Lung microvascular endothelial cell (primary cell): ENCODE results near the gene GCDH. TPM values are rescaled to one million over a fixed set of nuclear protein-coding genes. Genes with fewer than 3 reads are reported as not detected.
"Not testable (repeated sequence)": the region's sequence is repeated elsewhere in the genome, so short reads cannot be mapped to it uniquely, and the experiment has no call there.

Source experiments
- DNase-seq, 2 donors: peaks; one replicate each; pipeline versions ENCODE4 v3.0.0 to v3.0.0-alpha.2; 2010; ENCODE audit warnings: low read depth in 2 of 2
- total RNA-seq: library from RNA; depleted of rRNA; stranded (reverse); fragments of >200 nt; gene quantifications from 2 replicates; pipeline ENCODE4 v1.2.1, GENCODE V29; 2014

The GCDH gene
- total RNA-seq, 1 donor from 2014 or later: 17.3 TPM

DNA sequence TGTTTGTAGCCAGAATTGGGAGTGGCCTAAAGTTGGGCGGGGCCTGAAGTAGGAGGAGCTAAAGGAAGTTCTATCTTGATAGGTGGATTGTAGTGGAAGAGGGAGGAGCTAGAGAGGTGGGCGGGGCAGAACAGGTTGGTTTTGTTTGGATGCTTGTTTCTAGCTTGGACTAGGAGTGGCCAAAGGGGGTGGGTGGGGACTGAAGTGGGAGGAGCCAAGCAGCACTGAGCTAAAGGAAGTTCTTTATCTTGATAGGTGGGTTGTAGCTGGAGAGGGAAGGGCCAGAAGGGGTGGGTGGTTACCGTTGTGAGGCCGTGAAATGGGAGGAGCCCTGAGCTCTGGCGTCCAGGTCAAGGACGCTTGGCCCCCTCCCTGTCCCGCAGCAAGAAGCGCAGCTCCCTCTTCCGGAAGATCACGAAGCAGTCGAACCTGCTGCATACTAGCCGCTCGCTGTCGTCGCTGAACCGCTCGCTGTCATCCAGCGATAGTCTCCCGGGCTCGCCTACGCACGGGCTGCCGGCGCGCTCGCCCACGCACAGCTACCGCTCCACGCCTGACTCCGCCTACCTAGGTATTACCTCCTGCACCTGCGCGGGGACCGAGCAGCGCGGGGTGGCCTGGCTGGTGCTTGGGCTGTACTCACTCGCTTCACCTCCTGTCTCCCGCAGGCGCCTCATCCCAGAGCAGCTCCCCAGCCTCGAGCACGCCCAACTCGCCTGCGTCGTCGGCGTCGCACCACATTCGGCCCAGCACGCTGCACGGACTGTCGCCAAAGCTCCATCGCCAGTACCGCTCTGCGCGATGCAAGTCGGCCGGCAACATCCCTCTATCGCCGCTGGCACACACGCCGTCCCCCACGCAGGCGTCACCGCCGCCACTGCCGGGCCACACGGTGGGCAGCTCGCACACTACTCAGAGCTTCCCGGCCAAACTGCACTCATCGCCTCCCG is 17.7 kb upstream of the GCDH start:
- DNase-seq: peak; percentile 78 to 85

DNA sequence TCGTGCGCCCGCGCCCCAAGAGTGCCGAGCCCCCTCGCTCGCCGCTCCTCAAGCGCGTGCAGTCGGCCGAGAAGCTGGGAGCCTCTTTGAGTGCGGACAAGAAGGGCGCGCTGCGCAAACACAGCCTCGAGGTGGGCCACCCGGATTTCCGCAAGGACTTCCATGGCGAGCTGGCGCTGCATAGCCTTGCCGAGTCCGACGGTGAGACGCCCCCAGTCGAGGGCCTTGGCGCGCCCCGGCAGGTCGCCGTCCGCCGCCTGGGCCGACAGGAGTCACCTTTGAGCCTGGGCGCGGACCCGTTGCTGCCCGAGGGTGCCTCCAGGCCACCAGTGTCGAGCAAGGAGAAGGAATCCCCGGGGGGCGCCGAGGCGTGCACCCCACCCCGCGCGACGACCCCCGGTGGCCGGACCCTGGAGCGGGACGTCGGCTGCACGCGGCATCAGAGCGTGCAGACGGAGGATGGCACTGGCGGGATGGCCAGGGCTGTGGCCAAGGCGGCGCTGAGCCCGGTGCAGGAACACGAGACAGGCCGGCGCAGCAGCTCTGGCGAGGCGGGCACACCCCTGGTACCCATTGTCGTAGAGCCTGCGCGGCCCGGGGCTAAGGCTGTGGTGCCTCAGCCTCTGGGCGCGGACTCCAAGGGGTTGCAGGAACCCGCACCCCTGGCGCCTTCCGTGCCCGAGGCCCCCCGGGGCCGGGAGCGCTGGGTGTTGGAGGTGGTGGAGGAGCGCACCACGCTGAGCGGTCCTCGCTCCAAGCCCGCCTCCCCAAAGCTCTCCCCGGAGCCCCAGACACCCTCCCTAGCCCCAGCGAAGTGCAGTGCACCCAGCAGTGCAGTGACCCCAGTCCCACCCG is 16.8 kb upstream of the GCDH start:
- DNase-seq: no peak

DNA sequence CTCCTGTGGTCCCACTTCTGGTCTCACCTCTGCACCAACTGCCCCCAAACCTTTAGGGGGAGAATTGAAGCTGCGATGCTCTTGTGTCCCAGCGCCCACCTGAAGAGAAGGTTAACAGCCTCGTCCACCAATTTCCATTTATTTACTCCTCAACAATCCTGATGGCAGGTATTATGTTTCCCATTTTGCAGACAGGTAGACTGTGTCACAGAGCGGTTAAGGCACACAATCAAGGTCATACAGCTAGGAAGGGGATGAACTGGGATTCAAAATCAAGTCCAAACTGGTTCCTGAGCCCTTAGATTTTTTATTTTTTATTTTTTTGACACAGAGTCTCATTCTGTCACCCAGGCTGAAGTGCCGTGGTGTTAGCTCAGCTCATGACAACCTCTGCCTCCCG is 15.9 kb upstream of the GCDH start:
- DNase-seq: no peak

DNA sequence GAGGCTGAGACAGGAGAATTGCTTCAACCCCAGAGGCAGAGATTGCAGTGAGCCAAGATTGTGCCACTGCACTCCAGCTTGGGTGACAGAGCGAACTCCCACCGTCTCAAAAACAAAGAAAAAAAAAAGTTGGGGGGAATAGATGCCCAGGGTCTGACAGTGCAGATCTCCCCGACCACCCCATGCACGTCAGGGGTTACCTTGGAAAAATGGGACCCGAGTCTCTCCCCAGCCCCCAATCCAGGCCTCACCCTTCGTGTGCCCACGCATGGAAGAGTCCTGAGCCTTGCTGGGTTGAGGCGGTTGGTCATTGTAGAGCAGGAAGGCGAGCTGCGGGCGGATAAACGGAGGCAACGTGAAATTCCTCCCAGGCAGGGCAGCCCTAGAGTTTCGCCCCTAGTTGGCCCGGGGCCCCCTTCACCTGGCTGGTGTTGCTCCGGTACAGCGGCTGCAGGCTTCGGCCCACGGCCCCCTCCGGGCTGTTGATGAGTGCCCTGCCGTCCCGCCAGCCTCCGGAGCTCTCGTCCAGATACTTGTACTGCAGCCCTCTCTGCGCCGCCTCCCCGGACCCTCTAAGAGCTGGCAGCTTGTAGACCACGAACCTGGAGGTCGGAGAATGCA is 10.3 kb upstream of the GCDH start:
- DNase-seq: peak; percentile 15 to 36

DNA sequence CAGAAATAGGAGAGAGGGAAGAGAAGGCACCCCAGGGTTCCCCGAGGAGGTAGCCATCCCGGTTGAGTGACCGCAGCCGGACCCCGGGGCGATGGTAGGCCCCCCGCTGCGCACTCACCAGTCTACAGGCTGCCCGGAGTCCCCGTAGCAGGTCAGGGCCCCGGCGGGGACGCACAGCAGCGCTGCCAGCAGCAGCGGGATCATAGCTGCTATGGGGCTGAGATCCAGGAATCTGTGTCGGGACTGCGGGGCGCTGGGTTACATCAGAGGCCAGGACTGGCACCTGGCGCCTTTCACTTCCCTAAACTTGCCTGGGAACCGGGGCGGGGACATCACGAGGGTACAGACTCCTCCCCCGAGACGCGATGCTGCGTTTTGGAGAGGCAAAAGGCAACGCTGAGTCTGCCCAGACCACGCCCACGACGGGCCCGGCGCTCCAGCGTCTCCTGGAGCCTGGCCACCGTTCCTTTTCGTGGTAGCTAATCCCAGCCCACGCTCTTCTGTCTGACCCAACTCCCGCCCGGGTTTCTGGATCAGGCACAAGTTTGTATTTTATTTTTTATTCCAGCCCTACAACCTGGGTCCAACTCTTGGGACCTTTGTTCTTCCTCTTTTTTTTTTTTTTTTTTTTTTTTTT is 9.7 kb upstream of the GCDH start, which contains the start of gene DNASE2:
Gene DNASE2 (minus strand): TSS at position 278 of the 637 bp plus-strand sequence. CDS start 74 bp downstream, at position 204.
- DNase-seq: peak; percentile 70 to 78

DNA sequence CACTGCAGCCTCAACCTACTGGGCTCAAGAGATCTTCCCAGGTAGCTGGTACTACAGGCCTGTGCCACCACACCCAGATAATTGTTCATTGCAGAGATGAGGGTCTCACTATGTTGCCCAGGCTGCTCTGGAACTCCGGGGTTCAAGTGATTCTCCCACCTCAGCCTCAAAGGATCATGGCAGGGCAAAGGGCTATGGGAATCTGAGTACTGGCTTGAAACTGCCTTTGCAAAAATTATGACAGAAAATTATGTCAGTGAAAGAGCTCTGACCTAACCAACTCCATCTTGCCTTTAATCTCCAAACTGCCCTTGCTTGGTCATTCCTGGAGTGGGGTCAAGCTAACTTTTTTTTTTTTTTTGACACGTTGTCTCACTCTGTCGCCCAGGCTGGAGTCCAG is 8.4 kb upstream of the GCDH start:
- no peak for DNase-seq

- DNase-seq: no peak
These were observed 6.8 kb upstream of the GCDH start for GRCh38 chr19:12884202-12884601.

DNA sequence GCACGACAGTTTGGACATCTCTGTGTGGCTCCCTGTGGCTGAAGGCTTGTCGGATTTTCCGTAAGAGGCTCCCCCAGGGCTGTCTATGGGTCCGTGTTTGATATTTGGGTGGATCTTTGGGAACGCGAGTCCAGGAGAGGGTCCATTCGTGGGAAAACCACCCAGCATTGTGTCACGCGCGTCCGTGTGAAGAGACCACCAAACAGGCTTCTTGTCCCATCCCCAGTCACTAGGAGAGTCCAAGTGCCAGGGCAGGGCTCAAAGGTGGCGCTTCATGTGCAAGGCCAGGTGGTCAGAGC is 6.4 kb upstream of the GCDH start:
- DNase-seq: no peak

DNA sequence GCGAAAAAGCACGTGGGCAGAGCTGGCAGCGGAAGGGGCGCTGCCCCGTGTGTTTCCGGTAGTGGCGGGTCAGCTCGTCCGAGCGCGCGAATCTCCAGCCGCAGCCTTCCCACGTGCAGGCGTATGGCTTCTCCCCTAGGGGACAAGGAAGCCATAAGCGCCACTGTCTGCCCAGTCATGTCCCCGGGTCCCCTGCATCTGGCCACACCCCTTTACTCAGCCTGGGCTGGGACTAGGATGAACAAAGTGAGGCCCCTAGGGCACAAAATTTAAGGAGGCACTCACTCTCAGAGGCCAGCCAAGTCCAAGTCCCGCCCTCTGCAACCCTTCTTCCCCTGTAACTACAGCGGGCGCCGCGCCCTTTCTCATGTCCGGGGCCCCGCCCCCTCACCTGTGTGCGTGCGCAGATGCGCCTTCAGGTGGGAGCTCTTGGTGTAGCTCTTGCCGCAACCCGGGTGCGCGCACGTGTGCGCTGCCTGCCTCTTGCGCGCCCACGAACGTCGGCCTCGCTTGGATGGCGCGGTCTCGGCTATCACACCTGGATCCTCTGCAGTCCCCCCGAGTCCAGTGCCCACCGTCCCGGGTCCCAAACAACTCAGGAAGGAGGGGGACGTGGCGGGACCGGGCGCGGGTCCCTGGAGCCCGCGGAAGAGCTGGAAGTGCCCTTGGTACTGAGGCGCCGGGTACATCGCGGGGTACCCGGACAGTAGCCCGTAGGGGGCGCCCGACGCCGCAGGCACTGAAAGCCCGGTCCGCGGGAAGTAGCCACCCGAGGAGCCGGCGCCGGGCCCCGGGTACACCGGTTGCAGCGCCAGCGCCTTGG is 5.8 kb upstream of the GCDH start:
- peak; percentile 47 to 67 for DNase-seq

- no peak for DNase-seq
These were observed 5.0 kb upstream of the GCDH start for GRCh38 chr19:12885749-12886650.

- DNase-seq: no peak
These were observed 4.3 kb upstream of the GCDH start for GRCh38 chr19:12886651-12886968.

DNA sequence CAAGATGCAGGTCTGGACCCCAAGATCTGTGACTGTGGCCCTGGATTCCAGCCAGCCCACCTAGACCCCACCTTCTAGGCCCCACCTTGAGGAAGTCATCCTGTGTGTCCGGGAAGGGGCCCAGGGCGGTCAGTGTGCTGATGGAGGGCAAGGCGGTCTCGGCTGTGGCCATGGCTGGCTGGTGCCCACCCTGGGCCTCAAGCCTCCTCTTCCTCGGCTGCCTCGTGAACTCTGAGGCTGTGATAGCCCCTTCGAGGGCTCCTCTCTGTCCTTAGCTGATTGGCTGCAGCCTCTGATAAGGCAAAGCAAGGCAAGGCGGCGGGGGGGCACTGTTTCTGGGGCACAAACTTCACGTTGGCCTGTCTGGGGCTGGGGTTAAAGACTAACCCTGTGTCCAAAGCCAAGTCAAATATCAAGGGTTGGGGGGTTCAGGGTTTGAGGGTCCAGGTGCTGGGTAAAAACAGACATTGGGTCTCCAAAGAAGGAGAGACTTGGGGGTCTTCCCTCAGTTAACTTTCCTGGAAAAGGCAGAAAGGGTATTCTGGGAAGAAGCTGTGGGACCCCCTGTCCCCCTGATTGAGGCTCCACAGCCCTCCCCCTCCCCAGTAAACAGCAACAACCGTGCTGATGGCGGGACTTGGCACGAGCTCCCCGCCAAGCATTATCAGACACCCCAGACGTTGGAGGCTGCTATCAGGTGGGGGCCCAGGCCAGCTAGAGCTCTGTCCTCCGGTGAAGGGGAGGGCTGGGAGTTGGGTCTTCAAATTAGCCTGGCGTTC is 3.8 kb upstream of the GCDH start, which contains the start of gene KLF1:
Gene KLF1 (minus strand): TSS at position 233 of the 779 bp plus-strand sequence. CDS start 61 bp downstream, at position 172.
- no peak for DNase-seq

DNA sequence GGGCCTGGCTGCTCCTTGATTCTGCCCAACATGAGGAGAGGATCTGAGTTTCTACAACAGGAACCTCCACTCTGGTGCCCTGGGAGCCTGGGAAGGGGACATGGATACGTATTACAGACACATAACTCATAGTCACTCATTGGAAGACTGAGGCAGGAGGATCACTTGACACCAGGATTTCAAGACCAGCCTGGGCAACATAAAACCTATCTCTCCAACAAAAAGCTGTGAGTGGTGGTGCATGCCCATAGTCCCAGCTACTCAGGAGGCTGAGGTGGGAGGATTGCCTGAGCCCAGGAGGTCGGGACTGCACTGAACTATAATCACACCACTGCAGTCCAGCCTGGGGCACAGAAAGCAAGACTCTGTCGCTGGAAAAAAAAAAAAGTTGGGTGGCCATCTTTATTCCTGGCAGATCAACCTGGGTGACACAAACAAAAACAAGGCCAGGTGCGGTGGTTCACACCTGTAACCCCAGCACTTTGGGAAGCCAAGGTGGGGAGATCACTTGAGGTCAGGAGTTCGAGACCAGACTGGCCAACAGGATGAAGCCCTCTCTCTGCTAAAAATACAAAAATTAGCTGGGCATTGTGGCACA is 2.9 kb upstream of the GCDH start:
- no peak for DNase-seq

DNA sequence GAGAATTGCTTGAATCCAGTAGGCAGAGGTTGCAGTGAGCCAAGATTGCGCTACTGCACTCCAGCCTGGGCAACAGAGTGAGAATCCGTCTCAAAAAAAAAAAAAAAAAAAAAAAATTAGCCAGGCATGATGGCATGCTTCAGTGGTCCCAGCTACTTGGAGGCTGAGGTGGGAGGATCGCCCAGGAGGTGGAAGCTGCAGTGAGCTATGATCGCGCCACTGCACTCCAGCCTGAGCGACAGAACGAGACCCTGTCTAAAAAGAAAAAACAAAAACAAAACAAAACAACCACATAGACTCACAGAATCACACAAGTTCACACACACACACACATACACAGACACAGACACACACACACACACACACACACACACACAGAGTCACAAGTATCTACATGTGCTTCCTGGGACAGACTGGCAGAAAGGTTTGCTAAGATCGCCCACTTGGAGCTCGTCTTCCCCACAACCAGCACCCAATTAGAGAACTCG is 617 bp upstream of the GCDH start:
- not testable (repeated sequence) for DNase-seq

- DNase-seq: no peak
These were observed 627 bp downstream of the GCDH start for GRCh38 chr19:12891553-12892021.

- DNase-seq: no peak
These were observed 2.6 kb downstream of the GCDH start for GRCh38 chr19:12893582-12893981.

- DNase-seq: no peak
These were observed 5.5 kb downstream of the GCDH start for GRCh38 chr19:12896460-12896859.

- no peak for DNase-seq
These were observed 9.0 kb downstream of the GCDH start for GRCh38 chr19:12899891-12900518.
